Neural cell (in vitro differentiated cells): Measurements from ENCODE around the gene SLCO4A1.

Source experiments
- CTCF ChIP-seq: fragments of 450-650 bp; IDR thresholded peaks from 2 replicates; pipeline ENCODE4 v1.5.1; 2014; ENCODE audit warnings: antibody characterized with exemption, mild to moderate bottlenecking, moderate library complexity; ENCODE audit not compliant: poor library complexity, severe bottlenecking
- EP300 ChIP-seq: fragments of 450-650 bp; conservative IDR thresholded peaks from 2 replicates; pipeline ENCODE4 v1.6.1; 2014; ENCODE audit warnings: antibody characterized with exemption, mild to moderate bottlenecking, moderate library complexity; ENCODE audit not compliant: poor library complexity, severe bottlenecking
- MXI1 ChIP-seq: fragments of 450-650 bp; conservative IDR thresholded peaks from 2 replicates; pipeline ENCODE4 v1.6.1; 2014; ENCODE audit warnings: antibody characterized with exemption, mild to moderate bottlenecking; ENCODE audit not compliant: poor library complexity, severe bottlenecking
- POLR2AphosphoS5 ChIP-seq: IDR thresholded peaks from 2 replicates; pipeline ENCODE4 v1.6.1; 2012
- RAD21 ChIP-seq: fragments of 450-650 bp; conservative IDR thresholded peaks from 2 replicates; pipeline ENCODE4 v1.6.1; 2014; ENCODE audit warnings: antibody characterized with exemption, mild to moderate bottlenecking, moderate library complexity
- REST ChIP-seq: IDR thresholded peaks from 2 replicates; pipeline ENCODE4 v1.6.1; 2012; ENCODE audit warnings: borderline replicate concordance

- TF ChIP-seq CTCF (no peak), REST (no peak), MXI1 (no peak), EP300 (no peak), RAD21 (no peak), POLR2AphosphoS5 (no peak)
Measured at GRCh38 chr20:62597416-62598115, 44.7 kb upstream of the SLCO4A1 start.
